Epithelial cell of prostate (primary cell): ENCODE results near the gene CD276.
"Not testable (repeated sequence)": the region's sequence is repeated elsewhere in the genome, so short reads cannot be mapped to it uniquely, and the experiment has no call there.

ENCODE experiments used
- DNase-seq: peaks from one replicate; pipeline ENCODE4 v3.0.0-alpha.2; 2011; ENCODE audit warnings: low read depth, low spot score
- H3K27ac ChIP-seq: fragments of 450-650 bp; 2 replicates; pipeline ENCODE4 v1.5.1; 2017; ENCODE audit warnings: mild to moderate bottlenecking

The CD276 gene

DNA sequence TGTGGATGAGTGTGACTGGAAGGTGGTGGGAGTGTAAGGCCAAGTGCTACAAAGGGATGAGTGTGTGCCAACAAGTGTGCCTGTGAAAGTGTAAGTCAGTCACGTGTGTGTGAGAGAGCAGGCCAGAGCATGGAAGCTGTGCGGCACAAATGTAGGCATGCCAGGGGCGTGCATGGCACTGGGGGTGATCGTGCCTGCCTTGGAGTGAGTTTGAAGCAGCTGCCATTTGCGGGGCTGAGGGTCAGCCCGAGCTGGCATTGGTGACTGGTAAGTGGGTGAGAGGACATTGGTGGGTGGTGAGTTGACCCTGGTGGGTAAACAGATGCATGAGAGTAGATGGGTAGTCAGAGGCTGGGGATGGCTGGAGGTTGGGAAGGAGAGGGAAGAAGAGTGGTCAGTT lies 24.5 kb downstream of the CD276 start:
- no peak overlapping the region for H3K27ac ChIP-seq
- DNase-seq: no peak

DNA sequence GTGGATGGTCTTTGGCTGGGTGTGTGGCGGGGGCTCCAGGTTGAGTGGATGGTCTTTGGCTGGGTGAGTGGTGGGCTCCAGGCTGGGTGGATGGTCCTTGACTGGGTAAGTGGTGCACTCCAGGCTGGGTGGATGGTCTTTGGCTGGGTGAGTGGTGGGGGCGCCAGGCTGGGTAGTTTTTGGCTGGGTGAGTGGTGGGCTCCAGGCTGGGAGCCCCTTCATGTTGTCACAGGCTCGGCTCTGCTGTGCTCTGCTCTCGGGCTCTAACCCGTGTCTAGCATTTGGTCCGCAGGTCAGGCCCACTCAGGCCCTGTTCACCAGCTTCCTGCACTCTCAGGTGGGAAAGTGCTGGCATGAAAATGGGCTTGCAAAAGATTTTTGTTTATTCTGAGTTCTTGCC lies 25.1 kb downstream of the CD276 start:
- H3K27ac ChIP-seq: no peak overlapping the region
- no peak for DNase-seq

DNA sequence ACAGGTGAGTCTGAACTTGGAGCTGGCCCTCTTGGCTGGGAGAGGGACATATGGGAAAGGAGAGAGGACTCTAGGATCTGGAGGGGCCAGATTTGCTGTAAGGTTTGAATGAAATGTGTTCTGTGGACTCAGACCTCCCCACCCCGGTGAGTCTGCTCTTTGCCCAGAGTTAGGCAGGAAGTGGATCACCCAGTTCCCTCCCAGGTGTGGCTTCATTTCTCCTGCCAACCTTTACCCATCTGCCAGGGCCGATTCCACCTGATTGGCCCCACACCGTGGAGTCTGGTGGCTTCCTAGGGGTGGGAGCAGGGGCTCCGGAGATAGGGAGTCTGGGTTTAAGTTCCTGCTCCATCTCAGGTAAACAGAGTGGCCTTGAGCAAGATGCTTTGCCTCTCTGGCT lies 25.5 kb downstream of the CD276 start:
- DNase-seq: no peak
- no peak overlapping the region for H3K27ac ChIP-seq

DNA sequence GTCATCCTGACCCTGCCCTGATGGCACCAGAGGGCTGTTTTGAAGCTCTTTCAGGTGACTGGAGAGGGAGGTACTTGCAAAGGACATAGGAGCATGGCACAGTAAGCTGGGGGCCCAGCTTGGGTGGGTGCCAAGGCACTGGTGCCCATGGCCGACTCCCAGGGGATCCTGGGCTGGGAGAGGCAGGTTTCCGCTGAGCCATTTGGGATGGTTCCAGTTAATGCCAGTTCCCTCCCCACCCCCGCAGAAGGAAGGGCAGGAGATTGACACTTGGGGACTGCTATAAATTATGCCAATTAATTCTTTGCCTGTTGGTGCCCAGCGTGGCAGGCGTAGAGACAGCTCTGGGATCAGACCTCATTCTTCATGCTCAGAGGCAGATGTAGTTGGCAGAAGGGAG lies 26.1 kb downstream of the CD276 start:
- DNase-seq: no peak
- H3K27ac ChIP-seq: no peak overlapping the region

DNA sequence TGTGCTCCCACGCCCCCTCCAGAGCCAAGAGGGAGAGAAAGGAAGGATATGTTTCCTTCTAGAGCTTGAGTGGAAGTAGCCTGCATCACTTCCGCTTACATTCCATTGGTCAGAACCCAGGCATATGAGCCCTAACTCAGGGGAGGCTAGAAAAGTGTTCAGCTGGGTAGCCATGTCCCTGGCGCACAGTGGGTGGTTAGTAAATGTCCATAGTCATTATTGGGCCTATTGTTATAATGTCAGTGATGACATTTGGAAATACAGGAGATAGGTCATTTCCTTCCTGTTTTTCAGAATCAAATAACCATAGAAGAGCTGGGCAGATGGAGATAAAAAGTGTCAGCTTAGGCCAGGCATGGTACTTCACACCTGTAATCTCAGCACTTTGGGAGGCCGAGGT lies 27.3 kb downstream of the CD276 start:
- no peak overlapping the region for H3K27ac ChIP-seq
- no peak for DNase-seq

DNA sequence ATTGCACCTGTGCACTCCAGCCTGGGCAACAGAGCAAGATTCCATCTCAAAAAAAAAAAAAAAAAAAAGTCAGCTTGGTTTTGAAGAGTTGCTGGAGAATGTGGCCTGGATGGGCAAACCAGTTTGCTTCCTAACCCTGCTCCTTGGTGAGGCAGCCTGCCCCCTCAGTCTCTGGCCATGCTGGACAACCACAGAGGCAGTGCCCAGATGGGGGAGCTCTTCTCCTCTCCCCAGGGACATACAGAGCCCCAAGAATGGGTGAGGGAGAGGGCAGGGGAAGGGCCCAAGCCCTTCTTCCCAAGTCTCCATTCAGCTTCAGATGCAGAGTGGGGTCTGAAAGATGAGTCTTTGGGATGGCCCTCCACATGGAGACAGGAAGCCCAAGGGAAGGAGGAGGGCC lies 27.9 kb downstream of the CD276 start:
- no peak for DNase-seq
- no peak overlapping the region for H3K27ac ChIP-seq

DNA sequence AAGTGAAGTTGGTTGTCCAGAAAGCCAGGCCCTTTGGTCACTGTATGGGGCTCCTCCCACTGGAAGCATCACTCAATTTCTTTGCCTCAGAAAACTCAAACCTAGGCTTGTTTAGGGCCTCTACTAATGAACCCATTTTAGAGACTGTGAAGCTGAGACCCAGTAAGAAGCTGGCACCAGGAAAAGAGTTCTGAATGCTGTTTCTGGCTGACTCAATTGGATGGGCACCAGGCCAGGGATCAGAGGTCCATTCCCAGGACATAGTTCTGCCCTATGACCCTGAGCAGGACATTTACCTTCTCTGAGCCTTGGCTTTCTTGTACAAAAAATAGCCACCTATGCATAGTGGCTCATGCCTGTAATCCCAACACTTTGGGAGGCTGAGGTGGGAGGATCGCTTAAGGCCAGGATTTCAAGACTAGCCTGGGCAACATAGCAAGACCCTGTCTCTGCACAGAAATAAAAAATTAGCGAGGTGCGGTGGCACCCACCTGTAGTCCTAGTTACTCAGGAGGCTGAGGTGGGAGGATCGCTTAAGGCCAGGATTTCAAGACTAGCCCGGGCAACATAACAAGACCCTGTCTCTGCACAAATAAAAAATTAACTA lies 30.6 kb downstream of the CD276 start:
- H3K27ac ChIP-seq: no peak overlapping the region
- DNase-seq: no peak

DNA sequence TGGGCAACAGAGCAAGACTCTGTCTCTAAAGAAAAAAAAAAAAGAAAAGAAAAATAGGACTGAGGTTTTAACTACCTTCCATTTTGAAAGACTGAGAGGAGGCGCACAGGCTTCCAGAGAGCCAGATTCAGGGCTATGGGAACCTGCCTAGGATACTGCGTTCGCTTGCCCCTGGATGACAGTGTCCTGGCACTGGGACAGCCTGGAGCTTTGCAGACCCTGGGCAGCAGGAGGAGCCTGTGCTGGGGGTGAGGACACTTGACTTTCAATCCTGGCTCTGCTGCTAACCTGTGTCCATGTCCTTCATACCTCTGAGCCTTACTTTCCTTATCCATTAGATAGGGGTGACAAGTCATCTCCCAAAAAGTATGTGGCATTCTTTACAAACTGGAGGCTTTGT lies 31.2 kb downstream of the CD276 start:
- DNase-seq: no peak

DNA sequence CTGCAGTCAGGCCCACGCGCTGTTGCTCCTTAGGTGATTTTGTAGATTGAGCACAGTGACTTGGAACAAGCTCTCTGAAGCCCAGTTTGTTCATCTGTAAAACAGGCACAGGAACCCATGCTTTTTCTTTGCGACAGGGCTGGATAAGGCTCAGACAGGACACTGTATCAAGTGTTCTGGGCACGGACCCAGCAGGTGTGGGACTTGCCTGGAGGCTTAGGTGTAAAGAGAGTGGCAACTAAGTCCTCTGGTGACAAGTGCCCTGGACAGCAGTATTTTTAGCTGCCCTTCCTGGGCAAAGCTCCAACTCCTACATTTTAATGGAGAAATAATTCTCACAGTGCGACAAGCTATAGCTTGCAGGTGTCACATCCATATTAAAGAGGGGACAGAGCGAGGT lies 32.2 kb downstream of the CD276 start:
- H3K27ac ChIP-seq: no peak overlapping the region
- DNase-seq: no peak

More for the DNA sequence above, 31.2 kb downstream of the CD276 start:
- H3K27ac ChIP-seq: no peak overlapping the region

DNA sequence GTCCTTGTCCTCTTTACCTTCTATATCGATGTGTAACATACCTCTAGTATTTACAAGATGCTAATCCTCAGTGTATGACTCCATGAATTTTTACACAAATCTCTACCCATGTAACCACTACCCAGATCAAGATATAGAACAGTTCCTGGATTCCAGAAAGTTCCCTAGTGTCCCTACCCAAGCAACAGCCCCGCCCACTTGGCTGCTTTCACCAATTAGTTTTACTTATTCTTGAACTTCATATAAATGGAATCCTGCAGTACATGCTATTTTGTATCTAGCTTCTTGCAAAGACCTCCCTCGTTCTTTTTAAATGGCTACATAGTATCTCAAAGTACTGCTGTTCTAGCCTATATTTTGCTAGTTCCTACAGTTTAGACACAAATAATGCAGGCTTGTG lies 33.0 kb downstream of the CD276 start:
- DNase-seq: no peak
- no peak overlapping the region for H3K27ac ChIP-seq

DNA sequence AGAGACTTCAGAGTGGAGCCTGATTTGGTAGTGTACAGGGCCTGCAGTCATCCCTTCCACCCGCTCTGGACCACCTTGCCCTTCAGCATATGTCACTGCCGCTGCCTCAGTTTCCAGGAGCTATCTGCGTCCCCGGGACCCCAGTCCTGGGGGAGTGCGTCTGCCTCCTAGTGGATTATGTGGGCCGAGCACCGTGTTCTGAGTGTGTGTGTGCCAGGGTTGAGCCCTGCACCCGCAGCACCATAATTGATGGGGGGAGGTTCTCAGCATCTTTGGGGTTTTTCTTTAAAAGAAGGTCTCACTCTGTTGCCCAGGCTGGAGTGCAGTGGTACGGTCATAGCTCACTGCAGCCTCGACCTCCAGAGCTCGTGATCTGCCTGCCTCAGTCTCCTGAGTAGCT lies 33.6 kb downstream of the CD276 start:
- no peak overlapping the region for H3K27ac ChIP-seq
- no peak for DNase-seq

DNA sequence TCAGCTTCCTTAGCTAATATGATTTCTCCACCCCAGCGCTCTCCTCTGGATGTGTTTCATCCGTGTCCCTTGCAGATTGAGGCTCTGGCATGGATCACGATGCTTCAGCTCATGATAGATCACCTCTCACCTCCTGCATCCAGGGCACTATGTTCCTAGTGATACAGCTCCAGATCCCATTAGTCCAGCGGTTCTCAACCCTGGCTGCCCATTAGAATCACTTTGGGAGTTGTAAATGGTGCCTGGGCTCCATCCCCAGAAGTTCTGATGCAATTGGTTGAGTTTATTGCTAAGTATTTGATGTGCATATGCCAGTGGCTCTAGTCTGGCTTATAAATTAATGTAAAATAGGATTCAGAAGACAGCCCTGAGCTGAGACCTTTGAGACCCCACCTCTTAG lies 34.5 kb downstream of the CD276 start:
- H3K27ac ChIP-seq: no peak overlapping the region
- DNase-seq: no peak

DNA sequence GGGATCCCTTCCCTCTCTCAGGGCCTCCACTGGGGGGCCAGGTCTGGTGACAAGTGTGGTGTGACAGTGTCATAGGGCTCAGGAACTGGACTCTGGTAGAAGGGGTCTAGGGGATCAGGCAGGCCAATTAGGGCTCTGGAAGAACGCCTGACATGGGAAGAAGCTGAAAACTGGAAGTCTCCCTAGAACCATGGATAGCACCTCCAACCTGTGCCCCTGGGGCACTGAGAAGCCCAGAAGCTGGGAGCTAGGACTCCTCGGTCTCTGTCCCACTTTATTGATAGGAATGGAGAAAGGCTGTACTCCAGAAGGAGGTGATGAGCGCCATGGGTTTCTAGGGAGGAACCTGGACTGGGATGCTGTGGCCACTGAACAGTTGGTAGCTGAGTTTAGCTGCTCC lies 38.2 kb downstream of the CD276 start:
- DNase-seq: no peak
- H3K27ac ChIP-seq: no peak overlapping the region

DNA sequence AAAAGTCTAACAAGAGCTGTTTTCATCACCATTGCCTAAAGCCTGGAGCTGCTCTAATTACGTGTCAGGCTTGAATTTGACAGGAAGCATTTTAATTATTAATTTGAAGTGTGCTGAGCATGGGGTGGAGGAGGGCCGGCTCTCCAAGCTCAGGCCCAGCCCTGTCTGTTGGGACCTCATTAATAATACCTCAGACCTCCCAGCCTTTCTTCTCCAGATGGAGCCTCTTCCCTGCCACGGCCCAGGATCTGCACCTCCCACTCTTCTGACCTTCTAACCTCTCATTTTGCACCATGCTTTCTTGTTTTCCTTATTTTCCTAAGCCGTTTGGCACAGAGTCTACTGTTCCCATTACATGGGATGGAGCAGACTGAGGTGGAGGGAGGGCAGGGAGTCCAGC lies 39.0 kb downstream of the CD276 start:
- no peak for DNase-seq
- no peak overlapping the region for H3K27ac ChIP-seq

DNA sequence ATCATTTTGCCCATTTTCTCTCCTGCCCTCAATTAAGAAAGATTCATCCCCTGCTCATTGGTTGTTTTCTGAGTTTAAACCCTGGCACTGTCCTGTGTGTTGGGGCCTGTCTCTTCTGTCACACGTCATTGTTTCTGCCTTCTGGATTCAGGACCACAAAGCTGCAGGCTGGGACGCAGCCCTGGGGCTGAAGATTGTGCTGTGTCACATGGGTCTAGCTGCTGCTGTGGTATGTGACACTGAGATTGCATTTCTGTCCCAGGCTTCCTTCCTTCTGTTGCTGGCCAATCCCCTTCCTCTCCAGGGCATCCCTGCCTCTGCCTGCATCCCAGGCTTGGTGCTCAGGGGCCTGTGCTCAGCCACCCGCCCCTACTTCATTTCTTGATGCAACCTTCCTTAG lies 40.0 kb downstream of the CD276 start:
- H3K27ac ChIP-seq: no peak overlapping the region
- no peak for DNase-seq

DNA sequence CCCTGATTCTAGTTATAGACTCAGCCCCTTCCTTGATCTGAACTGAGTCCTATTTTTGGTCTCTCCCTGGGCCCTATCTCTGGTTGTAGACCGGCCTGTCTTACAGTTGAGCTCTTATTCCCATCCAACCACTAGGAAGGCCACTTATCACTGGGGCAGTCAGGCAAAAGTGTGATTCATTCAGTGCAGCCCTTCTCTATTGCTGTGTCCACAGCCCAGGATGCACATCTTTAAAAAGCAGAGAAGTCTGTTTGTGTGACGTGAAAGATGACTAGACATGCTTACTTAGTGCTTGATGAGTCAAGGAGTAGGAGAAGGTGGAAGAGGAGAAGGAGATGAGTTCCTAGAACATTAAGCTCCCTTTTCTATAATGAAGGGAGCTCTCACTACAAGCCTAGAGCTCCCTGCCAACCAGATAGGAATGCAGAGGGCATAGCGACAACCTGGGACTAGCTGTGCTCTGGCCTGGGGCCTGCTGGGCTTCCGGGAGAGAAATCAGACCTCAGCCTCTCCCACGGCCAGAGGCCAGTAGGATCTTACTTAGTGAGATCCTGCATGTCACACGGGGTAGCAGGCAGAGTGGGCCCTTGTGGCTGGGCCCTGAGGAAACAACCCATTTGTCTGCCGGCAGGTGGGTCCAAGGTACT lies 43.3 kb downstream of the CD276 start:
- no peak overlapping the region for H3K27ac ChIP-seq
- peak; percentile 37 for DNase-seq

DNA sequence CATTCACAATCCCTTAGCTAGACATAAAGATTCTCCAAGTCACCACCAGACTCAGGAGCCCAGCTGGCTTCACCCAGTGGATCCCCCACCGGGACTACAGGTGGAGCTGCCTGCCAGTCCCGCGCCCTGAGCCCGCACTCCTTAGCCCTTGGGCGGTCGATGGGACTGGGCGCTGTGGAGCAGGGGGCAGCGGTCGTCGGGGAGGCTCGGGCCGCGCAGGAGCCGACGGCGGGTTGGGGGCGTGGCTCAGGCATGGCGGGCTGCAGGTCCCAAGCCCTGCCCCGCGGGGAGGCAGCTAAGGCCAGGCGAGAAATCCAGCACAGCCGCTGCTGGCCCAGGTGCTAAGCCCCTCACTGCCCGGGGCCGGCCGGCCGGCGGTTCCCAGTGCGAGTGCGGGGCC lies 47.9 kb downstream of the CD276 start:
- not testable (repeated sequence) for DNase-seq, H3K27ac ChIP-seq

DNA sequence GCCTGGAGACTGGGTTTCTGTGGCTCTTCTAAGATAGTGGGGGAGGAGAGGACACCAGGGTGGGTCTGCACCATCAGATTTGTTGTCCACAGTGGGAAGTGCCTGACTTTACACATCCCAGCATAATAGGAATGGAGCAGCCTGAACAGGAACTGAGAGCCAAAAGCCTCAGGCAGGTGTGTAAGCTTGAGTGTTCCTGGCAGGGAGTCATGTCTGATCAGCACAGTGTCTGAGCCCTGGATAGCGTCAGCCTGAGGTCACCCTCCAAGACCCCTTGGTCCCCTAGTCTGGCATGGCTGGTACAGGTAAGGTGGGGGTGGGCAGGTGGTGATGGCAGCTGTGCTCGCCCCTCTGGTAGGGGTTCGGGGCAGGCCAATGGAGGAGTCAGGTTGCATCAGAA lies 48.7 kb downstream of the CD276 start:
- no peak for DNase-seq
- no peak overlapping the region for H3K27ac ChIP-seq

DNA sequence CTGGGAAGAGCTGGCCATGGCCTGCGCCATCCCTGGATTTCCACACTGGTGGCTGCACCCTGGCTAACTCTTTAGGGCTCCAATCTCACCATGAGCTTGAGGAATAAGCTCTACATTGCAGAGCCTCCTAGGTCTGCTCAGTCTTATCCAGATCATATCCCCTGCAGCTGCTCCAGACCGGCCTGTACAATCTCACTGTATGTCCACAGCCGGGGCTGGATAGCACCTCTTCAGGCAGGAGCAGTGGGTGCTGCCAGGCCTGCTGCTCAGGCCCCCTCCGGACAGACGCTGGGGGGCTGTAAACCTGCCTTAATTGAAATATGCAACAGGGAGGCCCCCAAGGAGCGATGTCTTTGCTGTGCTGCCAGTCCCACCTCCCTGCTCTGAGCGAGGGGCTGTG lies 53.4 kb downstream of the CD276 start:
- DNase-seq: no peak
- no peak overlapping the region for H3K27ac ChIP-seq

DNA sequence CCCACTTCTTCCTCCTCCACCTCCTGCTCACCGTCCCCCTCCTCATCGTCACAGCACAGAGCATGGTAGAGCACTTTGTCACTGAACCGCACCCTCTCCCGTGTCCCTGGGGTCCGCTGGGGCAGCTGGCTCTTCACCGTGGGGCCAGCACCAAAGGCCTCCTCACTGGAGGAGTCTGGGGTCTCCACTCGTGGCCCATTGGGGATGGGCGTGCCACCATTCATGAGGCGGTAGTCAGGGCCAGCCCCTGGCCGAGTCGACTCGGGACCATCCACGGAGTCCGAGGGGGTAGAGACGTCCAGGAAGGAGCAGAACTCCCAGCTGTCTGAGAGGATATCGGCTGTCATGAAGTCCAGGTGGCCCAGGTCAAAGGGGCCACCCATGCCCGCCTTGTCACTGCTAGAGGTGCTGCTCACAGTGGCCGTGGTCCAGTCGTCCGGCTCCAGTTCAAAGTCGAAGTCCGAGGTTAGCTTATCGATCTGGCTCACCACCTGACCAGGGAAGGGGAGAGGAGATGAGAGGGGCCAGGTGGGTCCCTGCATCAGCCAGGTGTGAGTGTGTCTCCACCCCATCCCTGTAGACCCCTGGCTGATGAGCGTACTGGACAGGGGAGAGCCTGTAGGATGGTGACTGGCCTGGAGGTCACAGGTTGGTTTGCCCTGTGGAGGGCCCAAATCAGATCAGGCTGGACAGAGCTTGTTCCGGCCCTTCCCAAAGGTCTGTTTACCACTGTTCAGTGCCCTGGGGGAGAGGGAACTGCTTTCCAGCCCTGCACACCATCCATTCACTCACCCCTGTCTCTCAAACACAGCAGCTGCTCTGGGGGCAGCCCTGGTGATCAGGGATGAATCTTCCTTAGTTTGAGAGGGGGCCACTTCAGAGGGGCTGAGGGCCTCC lies 56.2 kb downstream of the CD276 start:
- DNase-seq: no peak
- no peak overlapping the region for H3K27ac ChIP-seq

DNA sequence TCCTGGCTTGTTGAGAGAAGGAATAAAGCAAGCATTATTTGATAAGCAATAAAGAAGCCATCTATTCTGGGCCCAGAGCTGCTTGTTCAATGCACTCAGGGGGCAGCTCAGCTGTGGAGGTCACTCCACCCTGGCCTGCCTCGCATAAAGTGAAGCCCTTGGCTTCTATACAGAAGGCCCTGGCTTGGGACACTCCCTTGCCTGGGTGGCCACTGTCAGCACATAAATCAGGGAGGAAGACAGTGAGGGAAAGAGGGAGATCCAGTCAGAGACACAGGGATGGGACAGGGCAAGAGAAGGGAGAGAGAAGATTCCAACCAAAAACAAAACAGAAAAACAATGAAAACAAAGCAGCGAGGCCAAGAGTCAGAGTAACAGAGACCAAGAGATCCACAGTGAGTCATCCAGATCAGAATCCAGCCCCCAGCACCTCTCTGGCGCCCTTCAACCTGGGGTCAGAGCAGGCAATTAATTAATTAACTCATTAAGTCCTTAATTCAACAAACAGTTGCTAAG lies 57.2 kb downstream of the CD276 start:
- no peak overlapping the region for H3K27ac ChIP-seq
- no peak for DNase-seq
